HepG2 (cell line): ENCODE results near the gene NR1H2. TPM values are rescaled to one million over a fixed set of nuclear protein-coding genes. Genes with fewer than 3 reads are reported as not detected.
"Not testable (repeated sequence)": the region's sequence is repeated elsewhere in the genome, so short reads cannot be mapped to it uniquely, and the experiment has no call there.

Experiments used
- ATAC-seq: fragments of 200-7000 bp; cut with Tn5 transposase; 3 replicates; pipeline ENCODE4 v1.9.1; 2020; ENCODE audit warnings: mild to moderate bottlenecking, moderate library complexity
- BruUV-seq: library from RNA; stranded (reverse); fragments of 400-500 nt; replicated peaks from 2 replicates; lab custom pipeline; 2021; lab: Mats Ljungman, UMichigan
- CTCF ChIA-PET: fragments of 300-600 bp; formaldehyde crosslinking; extraction: SDS; loops from one replicate; lab custom pipeline; 2021; ENCODE audit warnings: low total read pairs, inconsistent platforms, low intra/inter-chr PET ratio; lab: Yijun Ruan, JAX
- POLR2A ChIA-PET: fragments of 350-600 bp; sonication (Branson Sonifier 250); formaldehyde crosslinking; loops from one replicate; lab custom pipeline; 2020; ENCODE audit warnings: antibody characterized with exemption, inconsistent platforms; lab: Yijun Ruan, JAX
- DNase-seq: peaks from one replicate; pipeline ENCODE4 v3.0.0-alpha.2; 2015; ENCODE audit warnings: low spot score
- FAIRE-seq: peaks from 3 replicates; lab custom pipeline; 2011; peaks lifted over from hg19 to GRCh38; lab: Jason Lieb, UNC
- H2AFZ ChIP-seq: one replicate; pipeline ENCODE4 v1.6.1; 2011; ENCODE audit warnings: low read length, inconsistent platforms
- H3K27ac ChIP-seq: fragments of 300-600 bp; 3 replicates; pipeline ENCODE4 v1.8.0; 2011; ENCODE audit warnings: mixed run types, mild to moderate bottlenecking, mixed read lengths, low read length, inconsistent platforms; ENCODE audit not compliant: insufficient read depth; ENCODE audit errors: extremely low read length
- H3K27me3 ChIP-seq, 2 experiments: fragments of 200-600 bp in 1 of 2; 2 replicates in 1 of 2; 3 replicates in 1 of 2; pipeline versions ENCODE4 v1.6.0 to v1.8.0; 2011; ENCODE audit warnings: low read length in 2 of 2, mild to moderate bottlenecking in 2 of 2, moderate library complexity in 2 of 2, inconsistent platforms in 1 of 2; ENCODE audit not compliant: insufficient read depth in 2 of 2, control insufficient read depth in 1 of 2
- H3K36me3 ChIP-seq, 2 experiments: fragments of 200-600 bp in 1 of 2; replicated peaks in 1 of 2; 2 replicates in 1 of 2; 3 replicates in 1 of 2; pipeline versions ENCODE4 v1.5.1 to v1.8.0; 2011; ENCODE audit warnings: low read length in 2 of 2, inconsistent platforms in 1 of 2; ENCODE audit not compliant: insufficient read depth in 2 of 2, control insufficient read depth in 1 of 2
- H3K4me1 ChIP-seq: 2 replicates; pipeline ENCODE4 v1.5.1; 2012; ENCODE audit warnings: low read length, inconsistent platforms; ENCODE audit not compliant: insufficient read depth
- H3K4me2 ChIP-seq: 2 replicates; pipeline ENCODE4 v1.6.0; 2011; ENCODE audit warnings: low read depth, low read length, inconsistent platforms
- H3K4me3 ChIP-seq, 3 experiments: fragments of 200-600 bp in 1 of 3; sonication (generic), shearing (Covaris generic) in 1 of 3; replicated peaks in 1 of 3; 2 replicates each; pipeline ENCODE4 v1.5.1; 2011 to 2016; ENCODE audit warnings: low read length in 3 of 3, inconsistent platforms in 2 of 3, low read depth in 2 of 3, mild to moderate bottlenecking in 2 of 3, control low read depth in 1 of 3, mixed read lengths in 1 of 3; ENCODE audit not compliant: insufficient read depth in 1 of 3
- H3K79me2 ChIP-seq: one replicate; pipeline ENCODE4 v1.6.1; 2011; ENCODE audit warnings: low read length, inconsistent platforms; ENCODE audit not compliant: insufficient read depth
- H3K9ac ChIP-seq: 2 replicates; pipeline ENCODE4 v1.6.0; 2011; ENCODE audit warnings: mild to moderate bottlenecking, low read depth, low read length, inconsistent platforms; ENCODE audit not compliant: insufficient read depth
- H3K9me3 ChIP-seq: 2 replicates; pipeline ENCODE4 v1.5.1; 2012; ENCODE audit warnings: mild to moderate bottlenecking, low read length
- H4K20me1 ChIP-seq: 2 replicates; pipeline ENCODE4 v1.6.0; 2011; ENCODE audit warnings: inconsistent platforms, mild to moderate bottlenecking, low read length, moderate library complexity; ENCODE audit not compliant: insufficient read depth
- AKNA ChIP-seq: sonication (generic); formaldehyde crosslinking; IDR thresholded peaks from 2 replicates; pipeline ENCODE4 v1.4.0; 2020; ENCODE audit warnings: missing genetic modification reagents, borderline replicate concordance
- CEBPB ChIP-seq: IDR thresholded peaks from 2 replicates; pipeline ENCODE4 v1.6.1; 2011; ENCODE audit warnings: low read depth, low read length, improper control_type of control experiment, borderline replicate concordance
- PHB2 ChIP-seq: fragments of 450-650 bp; IDR thresholded peaks from 2 replicates; pipeline ENCODE4 v1.6.1; 2018; ENCODE audit not compliant: partially characterized antibody
- PRDM10 ChIP-seq: sonication (generic); formaldehyde crosslinking; IDR thresholded peaks from 2 replicates; pipeline ENCODE4 v1.4.0; 2020; ENCODE audit warnings: low read depth, missing genetic modification reagents
- RXRA ChIP-seq: sonication (generic); formaldehyde crosslinking; IDR thresholded peaks from 2 replicates; pipeline ENCODE4 v1.5.1; 2020; ENCODE audit warnings: missing genetic modification reagents
- THAP11 ChIP-seq: IDR thresholded peaks from 2 replicates; pipeline ENCODE4 v1.6.1; 2016; ENCODE audit warnings: missing biosample characterization, missing genetic modification reagents
- WIZ ChIP-seq: sonication (generic); formaldehyde crosslinking; IDR thresholded peaks from 2 replicates; pipeline ENCODE4 v1.5.1; 2020; ENCODE audit warnings: mild to moderate bottlenecking, missing genetic modification reagents
- ZFY ChIP-seq: sonication (generic); formaldehyde crosslinking; IDR thresholded peaks from 2 replicates; pipeline ENCODE4 v1.4.0; 2020; ENCODE audit warnings: missing genetic modification reagents
- ZNF720 ChIP-seq: sonication (generic); formaldehyde crosslinking; IDR thresholded peaks from 2 replicates; pipeline ENCODE4 v1.4.0; 2020; ENCODE audit warnings: missing genetic modification reagents
- WGBS: methylation state at CpG from one replicate; pipeline ENCODE4 v1.1.6; 2017; ENCODE audit warnings: low lambda C conversion rate; 5-methylcytosine and 5-hydroxymethylcytosine counted together
- in situ Hi-C: cut with HindIII; loops from 2 replicates; pipeline ENCODE4 v1.10.0; 2017; ENCODE audit warnings: low pct_unique_long_range_greater_than_20kb; ENCODE audit not compliant: extremely low pct_ligation_motif_present
- intact Hi-C: fragments of 100-400 bp; cut with micrococcal nuclease; formaldehyde crosslinking; loops from one replicate; pipeline ENCODE4 v1.10.0; 2022; ENCODE audit not compliant: unreplicated experiment
- polyA plus RNA-seq, 8 experiments: library from polyadenylated mRNA; depleted of rRNA in 3 of 8; stranded (reverse) in 7 of 8; unstranded in 1 of 8; fragments of >200 nt; fragmentation: Illumina TruSeq in 4 of 8; extraction: Trizol in 4 of 8; gene quantifications; 2 replicates each; pipeline versions ENCODE4 v1.2.1 to v1.2.3, GENCODE V29; 2011 to 2016; ENCODE audit warnings: low read depth in 4 of 8, missing spikeins in 1 of 8, mixed read lengths in 1 of 8; ENCODE audit not compliant: insufficient read depth in 1 of 8
- total RNA-seq, 5 experiments: library from RNA; depleted of rRNA; stranded (reverse); fragments of >200 nt; fragmentation: Illumina TruSeq; extraction: Trizol; gene quantifications; 2 replicates each; pipeline ENCODE4 v1.2.3, GENCODE V29; 2016; ENCODE audit warnings: low read depth in 1 of 5
- TF ChIP-seq, protein P1 (sequence below): sonication (generic); formaldehyde crosslinking; IDR thresholded peaks from 2 replicates; pipeline ENCODE4 v1.4.0; 2020; ENCODE audit warnings: missing genetic modification reagents, mild to moderate bottlenecking, borderline replicate concordance

NR1H2 gene
- total and polyA plus RNA-seq, 2 of the 13 experiments (the other 11 are each of a cell fraction or from before 2014, with no cell fraction given), result 10.3 to 13.5 TPM

GRCh38 chr19:50387868-50388245, 11.6 kb downstream of the NR1H2 start (continued):
- TF ChIP-seq AKNA, result no peak
- no peak for TF ChIP-seq ZFY (CRISPR knock-in tag)
- TF ChIP-seq THAP11 (CRISPR knock-in tag), result no peak
- TF ChIP-seq WIZ, result no peak
- TF ChIP-seq ZNF720 (CRISPR knock-in tag), result no peak
- TF ChIP-seq RXRA (CRISPR knock-in tag), result no peak
- TF ChIP-seq PRDM10 (CRISPR knock-in tag), result no peak
- TF ChIP-seq PHB2, result no peak
- TF ChIP-seq CEBPB, result no peak
- TF ChIP-seq, protein P1, sequence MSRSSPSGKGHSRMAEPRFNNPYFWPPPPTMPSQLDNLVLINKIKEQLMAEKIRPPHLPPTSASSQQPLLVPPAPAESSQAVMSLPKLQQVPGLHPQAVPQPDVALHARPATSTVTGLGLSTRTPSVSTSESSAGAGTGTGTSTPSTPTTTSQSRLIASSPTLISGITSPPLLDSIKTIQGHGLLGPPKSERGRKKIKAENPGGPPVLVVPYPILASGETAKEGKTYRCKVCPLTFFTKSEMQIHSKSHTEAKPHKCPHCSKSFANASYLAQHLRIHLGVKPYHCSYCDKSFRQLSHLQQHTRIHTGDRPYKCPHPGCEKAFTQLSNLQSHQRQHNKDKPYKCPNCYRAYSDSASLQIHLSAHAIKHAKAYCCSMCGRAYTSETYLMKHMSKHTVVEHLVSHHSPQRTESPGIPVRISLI (CRISPR knock-in tag), result no peak

GRCh38 chr19:50390295-50390694, 14.0 kb downstream of the NR1H2 start:
- H3K27me3 ChIP-seq, in situ Hi-C loops, H3K4me1 ChIP-seq, DNase-seq, H3K4me2 ChIP-seq, FAIRE-seq, ATAC-seq, CTCF ChIA-PET, H2AFZ ChIP-seq, POLR2A ChIA-PET, H3K4me3 ChIP-seq, H4K20me1 ChIP-seq, intact Hi-C loops, H3K9me3 ChIP-seq, H3K9ac ChIP-seq, BruUV-seq, H3K27ac ChIP-seq: not testable (repeated sequence)
- Histone ChIP-seq H3K36me3 (peaks cover 4 to 27% of the 10 kb centered on the region in 2 experiments), H3K79me2 (peaks cover 30% of the 10 kb centered on the region)
- 96% methylated on average over 3 of the region's 3 CpGs for WGBS
